Heart right ventricle (tissue), 16 donors: Measurements from ENCODE around the gene PCDHGC4. TPM values are rescaled to one million over a fixed set of nuclear protein-coding genes. Genes with fewer than 3 reads are reported as not detected.

ENCODE experiments used
- ATAC-seq, 8 donors: fragments of 200-7000 bp; cut with Tn5 transposase; one replicate each; pipeline ENCODE4 v1.9.1; 2020; ENCODE audit warnings: mild to moderate bottlenecking in 8 of 8, moderate library complexity in 8 of 8, moderate number of reproducible peaks in 1 of 8
- DNase-seq, 2 donors: peaks; one replicate each; pipeline ENCODE4 v3.0.0-alpha.2; 2020
- H3K27ac ChIP-seq, 10 donors: fragments of 200-600 bp; sonication (generic) in 2 of 10; one replicate each; pipeline versions ENCODE4 v1.5.0 to v1.8.0; 2020 to 2022; ENCODE audit warnings: mild to moderate bottlenecking in 3 of 10
- H3K27me3 ChIP-seq, 7 donors: fragments of 200-600 bp; one replicate each; pipeline ENCODE4 v1.8.0; 2021 to 2022; ENCODE audit warnings: mild to moderate bottlenecking in 2 of 7
- H3K36me3 ChIP-seq, 9 donors: fragments of 200-600 bp; sonication (generic) in 1 of 9; one replicate each; pipeline versions ENCODE4 v1.5.0 to v1.8.0; 2020 to 2022; ENCODE audit warnings: mild to moderate bottlenecking in 2 of 9
- H3K4me1 ChIP-seq, 9 donors: fragments of 200-600 bp; sonication (generic) in 1 of 9; one replicate each; pipeline versions ENCODE4 v1.5.0 to v1.8.0; 2020 to 2022; ENCODE audit warnings: mild to moderate bottlenecking in 4 of 9
- H3K4me3 ChIP-seq, 10 donors: fragments of 200-600 bp; sonication (generic) in 2 of 10; one replicate each; pipeline versions ENCODE4 v1.5.0 to v1.8.0; 2020 to 2022; ENCODE audit warnings: mild to moderate bottlenecking in 7 of 10, moderate library complexity in 2 of 10
- H3K9me3 ChIP-seq, 11 donors: fragments of 200-600 bp in 10 of 11; sonication (generic) in 2 of 11; one replicate each; pipeline versions ENCODE4 v1.5.0 to v1.8.0; 2013 to 2022; ENCODE audit warnings: mild to moderate bottlenecking in 2 of 11, control low read depth in 1 of 11, moderate library complexity in 1 of 11
- CTCF ChIP-seq, 9 donors: fragments of 200-600 bp; sonication (generic) in 2 of 9; IDR thresholded peaks; one replicate each; pipeline versions ENCODE4 v1.5.0 to v1.8.0; 2021 to 2022; ENCODE audit warnings: antibody characterized with exemption in 9 of 9, mild to moderate bottlenecking in 5 of 9, moderate library complexity in 1 of 9
- WGBS, 2 donors: extraction: QIAGEN DNeasy Blood & Tissue Kit; methylation state at CpG; one replicate each; pipeline ENCODE4 v1.1.7; 2013; ENCODE audit warnings: inconsistent platforms in 1 of 2; 5-methylcytosine and 5-hydroxymethylcytosine counted together
- intact Hi-C, 10 donors: fragments of 100-400 bp; cut with DNase I; formaldehyde crosslinking; loops; one replicate each; pipeline versions ENCODE4 v1.11.1 to v1.14.2; 2022
- polyA plus RNA-seq, 2 donors: library from polyadenylated mRNA; stranded (reverse); fragments of 200-250 nt; gene quantifications; one replicate each; pipeline ENCODE4 v1.2.3, GENCODE V29; 2013
- total RNA-seq, 10 donors: library from RNA; stranded (reverse); fragmentation: NEBNext Ultra II Directional in 3 of 10; extraction: Animal tissue kit (Norgen Biotek cat#: 25700) in 3 of 10; gene quantifications; one replicate each; pipeline versions ENCODE4 v1.2.1 to v1.2.4, GENCODE V29; 2021 to 2023
- donor health status: Arrhythmogenic right ventricular cardiomyopathy.
- donor health status: ischemic (EF 13 %, LVEDD 7.1; RV severe dilation, severe dysfunction).
- donor health status: healthy with polysubstance abuse.
- donor health status: DM: no; HTN: yes; CAD: no.
- donor health status: DM: no; HTN: no; CAD: no.
- donor health status: ischemic (EF 25% LVEDD 6.9; RV normal size, moderate dysfunction).
- donor health status: ischemic (EF 25% LVEDD 5.7; RV mildly dilated, moderate dysfunction).
- donor health status: healthy.
- donor health status: DM: yes; HTN: yes; CAD: no.
- donor health status: Ischemic cardiomyopathy.
- donor health status: ischemic (EF 35%, LVEDD 5.7; RV mildly dilated, moderate dysfunction).
- donor health status: nonischemic (EF 11% LVEDD 7.7; RV severe dilation, severe dysfunction).
- donor health status: DM: yes; HTN: yes; CAD: no.
- donor health status: PGD.
- donor health status: ischemic (EF 29% LVEDD 5.4; RV normal size, mild dysfunction).
- donor health status: nonischemic (EF 23%, LVEDD 6.1; RV moderate dilation, normal function).

Gene PCDHGC4
- total and polyA plus RNA-seq, 12 donors: 0.12 to 5.0 (median 3.1) TPM

- Histone ChIP-seq H3K27me3 (no peaks in the 10 kb centered on the region), H3K4me3 (no peak overlapping the region), H3K27ac (no peak overlapping the region), H3K9me3 (no peaks in the 10 kb centered on the region), H3K4me1 (peaks cover under 1 to 8% (median 5%) of the 10 kb centered on the region in 9 donors), H3K36me3 (peaks cover 0 to 84% (median 3%) of the 10 kb centered on the region in 9 donors)
- ATAC-seq (no peak), DNase-seq (no peak)
- TF ChIP-seq CTCF (IDR thresholded peaks at IDR 0.05): no peak
- intact Hi-C loops: no loop called here
- 81 to 87% methylated on average over 7 of the region's 7 CpGs for WGBS, 2 donors
These were observed 16.9 kb downstream of the PCDHGC4 start for GRCh38 chr5:141501761-141502160.

GRCh38 chr5:141503681-141504080 is 18.9 kb downstream of the PCDHGC4 start:
- DNase-seq (no peak), ATAC-seq (no peak)
- peaks cover 16 to 28% (median 22%) of the 10 kb centered on the region in 9 donors for H3K4me1 ChIP-seq
- H3K4me3 ChIP-seq: no peak overlapping the region
- intact Hi-C loops: no loop called here
- H3K9me3 ChIP-seq: no peaks in the 10 kb centered on the region
- H3K36me3 ChIP-seq: peaks cover 0 to 67% (median 3%) of the 10 kb centered on the region in 9 donors
- no peaks in the 10 kb centered on the region for H3K27me3 ChIP-seq
- TF ChIP-seq CTCF (IDR thresholded peaks at IDR 0.05): no peak
- H3K27ac ChIP-seq: no peak overlapping the region
- WGBS, 2 donors: 98 to 100% methylated on average over 2 of the region's 2 CpGs

- Histone ChIP-seq H3K4me3 (no peak overlapping the region), H3K27me3 (no peaks in the 10 kb centered on the region), H3K36me3 (peaks cover 0 to 67% (median 3%) of the 10 kb centered on the region in 9 donors), H3K27ac (no peak overlapping the region), H3K9me3 (no peaks in the 10 kb centered on the region), H3K4me1 (peaks cover 17 to 33% (median 26%) of the 10 kb centered on the region in 9 donors)
- intact Hi-C loops: no loop called here
- no peak for TF ChIP-seq CTCF (IDR thresholded peaks at IDR 0.05)
- 95 to 98% methylated on average over 4 of the region's 4 CpGs for WGBS, 2 donors
- ATAC-seq: no peak
- no peak for DNase-seq
These were observed 19.4 kb downstream of the PCDHGC4 start for GRCh38 chr5:141504216-141504615.

- ATAC-seq (no peak), DNase-seq (no peak)
- intact Hi-C loops: no loop called here
- WGBS, 2 donors: 86 to 88% methylated on average over 8 of the region's 8 CpGs
- TF ChIP-seq CTCF (IDR thresholded peaks at IDR 0.05): no peak
- Histone ChIP-seq H3K27me3 (no peaks in the 10 kb centered on the region), H3K36me3 (peaks cover 0 to 72% (median 11%) of the 10 kb centered on the region in 9 donors), H3K4me1 (peaks cover 21 to 45% (median 34%) of the 10 kb centered on the region in 9 donors), H3K4me3 (no peak overlapping the region), H3K27ac (peak overlapping the region in 8 of 10 donors; percentile 68 to 95 (median 84)), H3K9me3 (no peaks in the 10 kb centered on the region)
These were observed 21.7 kb downstream of the PCDHGC4 start for GRCh38 chr5:141506381-141507155.
